HG02623 (cell line): ENCODE data around the gene MCAT.

Source experiments
- ATAC-seq: cut with Tn5 transposase; IDR thresholded peaks from one replicate; pipeline ENCODE4 v1.9.1; 2021; ENCODE audit warnings: moderate library complexity; ENCODE audit not compliant: unreplicated experiment

MCAT gene

GRCh38 chr22:43142880-43143562, at the start of gene MCAT:
Gene MCAT, minus strand, starts transcription at chr22:43143398. Its CDS starts 50 bp downstream, at chr22:43143348.
- ATAC-seq, result peak; percentile 84

GRCh38 chr22:43191831-43192230, 48.6 kb upstream of the MCAT start:
- ATAC-seq, result no peak

GRCh38 chr22:43188829-43189545, 45.8 kb upstream of the MCAT start:
- ATAC-seq, result no peak

- ATAC-seq, result peak; percentile 73
Observed at GRCh38 chr22:43187171-43188099, 44.2 kb upstream of the MCAT start.

GRCh38 chr22:43186272-43187170, 43.3 kb upstream of the MCAT start, which contains the start of gene TTLL12:
Gene TTLL12, minus strand, starts transcription at chr22:43187134. Its CDS starts 65 bp downstream, at chr22:43187069.
- peak; percentile 59 for ATAC-seq

GRCh38 chr22:43185860-43186261, 42.7 kb upstream of the MCAT start:
- ATAC-seq, result no peak

- no peak for ATAC-seq
Observed at GRCh38 chr22:43183496-43184277, 40.5 kb upstream of the MCAT start.

- no peak for ATAC-seq
Observed at GRCh38 chr22:43182726-43183125, 39.5 kb upstream of the MCAT start.

GRCh38 chr22:43182118-43182517, 38.9 kb upstream of the MCAT start:
- ATAC-seq, result no peak

GRCh38 chr22:43181321-43182076, 38.3 kb upstream of the MCAT start:
- ATAC-seq, result no peak

GRCh38 chr22:43180670-43181069, 37.5 kb upstream of the MCAT start:
- no peak for ATAC-seq

GRCh38 chr22:43179911-43180195, 36.7 kb upstream of the MCAT start:
- ATAC-seq, result no peak

GRCh38 chr22:43179146-43179910, 36.1 kb upstream of the MCAT start:
- no peak for ATAC-seq

GRCh38 chr22:43177479-43177878, 34.3 kb upstream of the MCAT start:
- ATAC-seq, result no peak

GRCh38 chr22:43176090-43176489, 32.9 kb upstream of the MCAT start:
- no peak for ATAC-seq

GRCh38 chr22:43174941-43175531, 31.8 kb upstream of the MCAT start:
- ATAC-seq, result no peak

- ATAC-seq, result no peak
Observed at GRCh38 chr22:43173976-43174720, 30.9 kb upstream of the MCAT start.
